IPS-18c (cell line): ENCODE results near the gene APOA1.

Source experiments
- H3K4me3 ChIP-seq: 2 replicates; pipeline ENCODE4 v1.7.0; 2013; ENCODE audit warnings: low read depth, mild to moderate bottlenecking, low read length, moderate library complexity; ENCODE audit not compliant: insufficient read depth
- H3K9me3 ChIP-seq: one replicate; pipeline ENCODE4 v1.6.1; 2013; ENCODE audit warnings: mild to moderate bottlenecking, low read length, moderate library complexity; ENCODE audit not compliant: control insufficient read depth, insufficient read depth

Gene APOA1

GRCh38 chr11:116862951-116863350 lies 25.5 kb upstream of the APOA1 start:
- Histone ChIP-seq H3K4me3 (no peak overlapping the region), H3K9me3 (no peaks in the 10 kb centered on the region)

GRCh38 chr11:116862185-116862584 lies 24.8 kb upstream of the APOA1 start:
- no peak overlapping the region for H3K4me3 ChIP-seq
- H3K9me3 ChIP-seq = no peaks in the 10 kb centered on the region

GRCh38 chr11:116861539-116861938 lies 24.1 kb upstream of the APOA1 start:
- no peak overlapping the region for H3K4me3 ChIP-seq

GRCh38 chr11:116860303-116860702 lies 22.9 kb upstream of the APOA1 start:
- H3K4me3 ChIP-seq = no peak overlapping the region

More at GRCh38 chr11:116861539-116861938, 24.1 kb upstream of the APOA1 start:
- no peaks in the 10 kb centered on the region for H3K9me3 ChIP-seq

GRCh38 chr11:116859175-116859574 lies 21.8 kb upstream of the APOA1 start:
- Histone ChIP-seq H3K9me3 (no peaks in the 10 kb centered on the region), H3K4me3 (no peak overlapping the region)

More at GRCh38 chr11:116860303-116860702, 22.9 kb upstream of the APOA1 start:
- H3K9me3 ChIP-seq = no peaks in the 10 kb centered on the region

GRCh38 chr11:116857936-116858335 lies 20.5 kb upstream of the APOA1 start:
- no peak overlapping the region for H3K4me3 ChIP-seq
- no peaks in the 10 kb centered on the region for H3K9me3 ChIP-seq

- H3K4me3 ChIP-seq = no peak overlapping the region
- no peaks in the 10 kb centered on the region for H3K9me3 ChIP-seq
Observed at GRCh38 chr11:116857316-116857715, 19.9 kb upstream of the APOA1 start.

- no peaks in the 10 kb centered on the region for H3K9me3 ChIP-seq
- no peak overlapping the region for H3K4me3 ChIP-seq
Observed at GRCh38 chr11:116856423-116856822, 19.0 kb upstream of the APOA1 start.

- H3K9me3 ChIP-seq = no peaks in the 10 kb centered on the region
- H3K4me3 ChIP-seq = no peak overlapping the region
Observed at GRCh38 chr11:116855413-116855812, 18.0 kb upstream of the APOA1 start.

- H3K9me3 ChIP-seq = no peaks in the 10 kb centered on the region
- no peak overlapping the region for H3K4me3 ChIP-seq
Observed at GRCh38 chr11:116853461-116854073, 16.1 kb upstream of the APOA1 start.

- no peak overlapping the region for H3K4me3 ChIP-seq
- no peaks in the 10 kb centered on the region for H3K9me3 ChIP-seq
Observed at GRCh38 chr11:116852261-116853031, 15.0 kb upstream of the APOA1 start.

- no peak overlapping the region for H3K4me3 ChIP-seq
- H3K9me3 ChIP-seq = no peaks in the 10 kb centered on the region
Observed at GRCh38 chr11:116851626-116852025, 14.2 kb upstream of the APOA1 start.

- Histone ChIP-seq H3K9me3 (no peaks in the 10 kb centered on the region), H3K4me3 (no peak overlapping the region)
Observed at GRCh38 chr11:116849486-116849885, 12.1 kb upstream of the APOA1 start.

- no peak overlapping the region for H3K4me3 ChIP-seq
- no peaks in the 10 kb centered on the region for H3K9me3 ChIP-seq
Observed at GRCh38 chr11:116849060-116849459, 11.6 kb upstream of the APOA1 start.

GRCh38 chr11:116847612-116848011 lies 10.2 kb upstream of the APOA1 start:
- no peaks in the 10 kb centered on the region for H3K9me3 ChIP-seq
- no peak overlapping the region for H3K4me3 ChIP-seq

GRCh38 chr11:116844722-116845121 lies 7.3 kb upstream of the APOA1 start:
- Histone ChIP-seq H3K9me3 (no peaks in the 10 kb centered on the region), H3K4me3 (no peak overlapping the region)

GRCh38 chr11:116843661-116844060 lies 6.2 kb upstream of the APOA1 start:
- no peaks in the 10 kb centered on the region for H3K9me3 ChIP-seq
- no peak overlapping the region for H3K4me3 ChIP-seq

- Histone ChIP-seq H3K4me3 (no peak overlapping the region), H3K9me3 (no peaks in the 10 kb centered on the region)
Observed at GRCh38 chr11:116842909-116843308, 5.5 kb upstream of the APOA1 start.
